Measurements from ENCODE around the gene STAU1. TPM values are rescaled to one million over a fixed set of nuclear protein-coding genes. Genes with fewer than 3 reads are reported as not detected.

STAU1 gene
- total and polyA plus RNA-seq, 2 of the 13 experiments (the other 11 are each of a cell fraction or from before 2014, with no cell fraction given), result 119 to 133 TPM

DNA sequence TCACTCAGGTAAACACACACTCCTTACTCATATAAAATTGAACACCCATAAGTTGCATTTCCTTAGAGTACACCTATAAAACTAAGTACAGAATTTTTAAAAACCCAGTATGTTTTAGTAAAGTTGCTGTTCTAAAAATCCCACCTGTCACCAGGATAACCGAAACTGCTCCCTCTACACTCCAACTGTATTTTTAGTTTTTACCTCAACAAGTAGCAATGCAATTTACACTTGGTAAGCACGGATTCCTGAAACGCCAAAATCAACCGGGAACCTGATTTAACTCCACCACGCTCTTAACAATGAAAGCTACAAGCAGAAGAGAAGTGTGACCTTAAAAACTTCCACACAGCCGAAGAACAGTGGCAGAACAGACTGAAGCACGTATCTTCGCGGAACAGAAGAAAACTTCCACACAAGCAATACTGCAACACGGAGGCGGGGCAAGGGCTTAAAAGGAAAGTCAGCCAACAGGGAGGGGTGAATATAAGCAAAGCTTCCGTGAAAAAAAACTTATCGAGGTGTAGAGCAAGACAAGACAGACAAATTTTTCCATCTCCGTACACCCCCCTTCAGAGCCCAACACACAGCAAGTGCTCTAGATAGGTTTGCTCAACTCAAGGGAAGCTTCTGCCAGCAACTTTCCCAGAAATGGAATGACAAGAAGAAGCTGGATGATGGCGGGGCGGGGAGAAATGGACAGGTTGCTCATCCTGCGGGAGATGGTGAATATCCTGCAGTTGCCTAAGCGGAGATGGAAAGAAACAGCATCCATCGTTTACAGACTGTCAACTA, 1.4 kb downstream of the STAU1 start (continued):
- TF ChIP-seq PHF8 (CRISPR knock-in tag; IDR thresholded peaks at IDR 0.05) (peak; percentile 44), ZNF788 (CRISPR knock-in tag; IDR thresholded peaks at IDR 0.05; ENCODE audit: borderline replicate concordance) (no peak), KLF11 (CRISPR knock-in tag; IDR thresholded peaks at IDR 0.05) (no peak), ZNF160 (CRISPR knock-in tag; IDR thresholded peaks at IDR 0.05) (no peak), TARDBP (CRISPR knock-in tag; IDR thresholded peaks at IDR 0.05) (peak; percentile 20; the same call in 1 of the 2 replicates), ZSCAN9 (CRISPR knock-in tag; IDR thresholded peaks at IDR 0.05; ENCODE audit: borderline replicate concordance) (peak; percentile 21; the same call in 1 of the 2 replicates), ZBTB20 (CRISPR knock-in tag; IDR thresholded peaks at IDR 0.05; ENCODE audit: borderline replicate concordance, low read depth) (no peak), HDAC6 (IDR thresholded peaks at IDR 0.05; ENCODE audit: low read depth, low read length) (no peak), TGIF2 (CRISPR knock-in tag; IDR thresholded peaks at IDR 0.05) (peak; percentile 81), AHR (CRISPR knock-in tag; IDR thresholded peaks at IDR 0.05) (no peak), ZZZ3 (CRISPR knock-in tag; IDR thresholded peaks at IDR 0.05; ENCODE audit: borderline replicate concordance) (no peak), ZFY (CRISPR knock-in tag; IDR thresholded peaks at IDR 0.05) (no peak), ZNF431 (CRISPR knock-in tag; IDR thresholded peaks at IDR 0.05; ENCODE audit: borderline replicate concordance, low read depth) (no peak), GATA4 (IDR thresholded peaks at IDR 0.05; ENCODE audit: borderline replicate concordance, low read depth) (no peak), ZNF550 (CRISPR knock-in tag; IDR thresholded peaks at IDR 0.05; ENCODE audit: borderline replicate concordance) (no peak), ZNF274 (CRISPR knock-in tag; IDR thresholded peaks at IDR 0.05) (no peak), FOSL1 (CRISPR knock-in tag; IDR thresholded peaks at IDR 0.05; ENCODE audit: borderline replicate concordance) (no peak), ZNF781 (CRISPR knock-in tag; IDR thresholded peaks at IDR 0.05; ENCODE audit: borderline replicate concordance, not compliant biosample characterization) (peak; percentile 50), JARID2 (CRISPR knock-in tag; IDR thresholded peaks at IDR 0.05; ENCODE audit: insufficient replicate concordance) (no peak), RAD51 (IDR thresholded peaks at IDR 0.05; ENCODE audit: borderline replicate concordance) (no peak), ZFP62 (CRISPR knock-in tag; IDR thresholded peaks at IDR 0.05) (no peak), POLR2AphosphoS2 (IDR thresholded peaks at IDR 0.05; ENCODE audit: low read depth, low read length) (no peak)
- TF ChIP-seq, protein P1, sequence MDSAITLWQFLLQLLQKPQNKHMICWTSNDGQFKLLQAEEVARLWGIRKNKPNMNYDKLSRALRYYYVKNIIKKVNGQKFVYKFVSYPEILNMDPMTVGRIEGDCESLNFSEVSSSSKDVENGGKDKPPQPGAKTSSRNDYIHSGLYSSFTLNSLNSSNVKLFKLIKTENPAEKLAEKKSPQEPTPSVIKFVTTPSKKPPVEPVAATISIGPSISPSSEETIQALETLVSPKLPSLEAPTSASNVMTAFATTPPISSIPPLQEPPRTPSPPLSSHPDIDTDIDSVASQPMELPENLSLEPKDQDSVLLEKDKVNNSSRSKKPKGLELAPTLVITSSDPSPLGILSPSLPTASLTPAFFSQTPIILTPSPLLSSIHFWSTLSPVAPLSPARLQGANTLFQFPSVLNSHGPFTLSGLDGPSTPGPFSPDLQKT (CRISPR knock-in tag; IDR thresholded peaks at IDR 0.05; ENCODE audit: borderline replicate concordance), result no peak
- TF ChIP-seq, protein P2, sequence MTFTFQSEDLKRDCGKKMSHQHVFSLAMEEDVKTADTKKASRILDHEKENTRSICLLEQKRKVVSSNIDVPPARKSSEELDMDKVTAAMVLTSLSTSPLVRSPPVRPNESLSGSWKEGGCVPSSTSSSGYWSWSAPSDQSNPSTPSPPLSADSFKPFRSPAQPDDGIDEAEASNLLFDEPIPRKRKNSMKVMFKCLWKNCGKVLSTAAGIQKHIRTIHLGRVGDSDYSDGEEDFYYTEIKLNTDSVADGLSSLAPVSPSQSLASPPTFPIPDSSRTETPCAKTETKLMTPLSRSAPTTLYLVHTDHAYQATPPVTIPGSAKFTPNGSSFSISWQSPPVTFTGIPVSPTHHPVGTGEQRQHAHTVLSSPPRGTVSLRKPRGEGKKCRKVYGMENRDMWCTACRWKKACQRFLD (CRISPR knock-in tag; IDR thresholded peaks at IDR 0.05; ENCODE audit: borderline replicate concordance), result no peak; the same call in 1 of the 2 replicates
- TF ChIP-seq, protein P3, sequence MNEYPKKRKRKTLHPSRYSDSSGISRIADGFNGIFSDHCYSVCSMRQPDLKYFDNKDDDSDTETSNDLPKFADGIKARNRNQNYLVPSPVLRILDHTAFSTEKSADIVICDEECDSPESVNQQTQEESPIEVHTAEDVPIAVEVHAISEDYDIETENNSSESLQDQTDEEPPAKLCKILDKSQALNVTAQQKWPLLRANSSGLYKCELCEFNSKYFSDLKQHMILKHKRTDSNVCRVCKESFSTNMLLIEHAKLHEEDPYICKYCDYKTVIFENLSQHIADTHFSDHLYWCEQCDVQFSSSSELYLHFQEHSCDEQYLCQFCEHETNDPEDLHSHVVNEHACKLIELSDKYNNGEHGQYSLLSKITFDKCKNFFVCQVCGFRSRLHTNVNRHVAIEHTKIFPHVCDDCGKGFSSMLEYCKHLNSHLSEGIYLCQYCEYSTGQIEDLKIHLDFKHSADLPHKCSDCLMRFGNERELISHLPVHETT (CRISPR knock-in tag; conservative IDR thresholded peaks at IDR 0.05), result no peak; the same call in 1 of the 2 replicates
- TF ChIP-seq, protein P4, sequence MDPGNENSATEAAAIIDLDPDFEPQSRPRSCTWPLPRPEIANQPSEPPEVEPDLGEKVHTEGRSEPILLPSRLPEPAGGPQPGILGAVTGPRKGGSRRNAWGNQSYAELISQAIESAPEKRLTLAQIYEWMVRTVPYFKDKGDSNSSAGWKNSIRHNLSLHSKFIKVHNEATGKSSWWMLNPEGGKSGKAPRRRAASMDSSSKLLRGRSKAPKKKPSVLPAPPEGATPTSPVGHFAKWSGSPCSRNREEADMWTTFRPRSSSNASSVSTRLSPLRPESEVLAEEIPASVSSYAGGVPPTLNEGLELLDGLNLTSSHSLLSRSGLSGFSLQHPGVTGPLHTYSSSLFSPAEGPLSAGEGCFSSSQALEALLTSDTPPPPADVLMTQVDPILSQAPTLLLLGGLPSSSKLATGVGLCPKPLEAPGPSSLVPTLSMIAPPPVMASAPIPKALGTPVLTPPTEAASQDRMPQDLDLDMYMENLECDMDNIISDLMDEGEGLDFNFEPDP (CRISPR knock-in tag; conservative IDR thresholded peaks at IDR 0.05), result no peak
